ENCODE results near the gene NAPB.

Gene NAPB

DNA sequence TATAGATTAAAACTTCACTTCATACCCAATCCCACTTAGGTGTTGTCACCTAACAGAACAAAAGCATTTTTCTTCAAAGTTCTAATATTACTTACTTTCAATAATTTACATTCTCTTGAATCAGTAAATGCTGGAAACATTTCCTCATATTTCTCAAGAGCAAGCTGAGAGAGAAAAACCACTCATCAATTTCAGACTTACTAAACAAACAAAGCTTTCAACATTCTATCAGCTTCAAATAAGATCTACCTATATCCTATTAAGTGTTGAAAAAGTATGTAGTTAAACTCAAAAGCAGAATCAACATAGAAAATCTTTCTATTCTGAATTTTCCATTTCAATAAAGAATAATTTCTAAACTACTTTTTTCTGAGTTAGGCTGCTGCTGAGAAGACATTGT, 41.5 kb downstream of the NAPB start:
- Histone ChIP-seq H4K20me1 (ENCODE audit: insufficient read depth, low read length) (no peaks in the 10 kb centered on the region), H3K79me2 (ENCODE audit: insufficient read depth, low read length) (no peaks in the 10 kb centered on the region), H3K4me1 (ENCODE audit: insufficient read depth, low read length, severe bottlenecking) (no peaks in the 10 kb centered on the region)

DNA sequence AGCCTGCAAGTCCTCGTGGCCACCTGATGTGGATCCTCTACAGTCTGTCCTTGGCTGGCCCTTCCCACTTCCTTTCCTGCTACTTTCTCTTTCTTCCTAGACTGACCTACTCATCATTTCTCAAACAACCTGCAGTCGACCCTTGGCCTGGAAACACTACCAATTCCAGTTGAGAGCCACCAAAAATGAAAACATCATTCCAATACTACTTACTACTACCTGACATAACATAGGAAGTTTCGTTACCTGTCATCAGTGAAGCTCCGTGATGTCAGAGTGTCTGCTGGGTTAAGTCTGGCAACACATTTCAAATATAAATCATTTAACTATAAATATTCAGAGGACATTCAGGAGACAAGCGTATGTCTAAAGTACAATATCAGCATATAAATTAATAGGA, 45.5 kb downstream of the NAPB start:
- TF ChIP-seq, protein P1, sequence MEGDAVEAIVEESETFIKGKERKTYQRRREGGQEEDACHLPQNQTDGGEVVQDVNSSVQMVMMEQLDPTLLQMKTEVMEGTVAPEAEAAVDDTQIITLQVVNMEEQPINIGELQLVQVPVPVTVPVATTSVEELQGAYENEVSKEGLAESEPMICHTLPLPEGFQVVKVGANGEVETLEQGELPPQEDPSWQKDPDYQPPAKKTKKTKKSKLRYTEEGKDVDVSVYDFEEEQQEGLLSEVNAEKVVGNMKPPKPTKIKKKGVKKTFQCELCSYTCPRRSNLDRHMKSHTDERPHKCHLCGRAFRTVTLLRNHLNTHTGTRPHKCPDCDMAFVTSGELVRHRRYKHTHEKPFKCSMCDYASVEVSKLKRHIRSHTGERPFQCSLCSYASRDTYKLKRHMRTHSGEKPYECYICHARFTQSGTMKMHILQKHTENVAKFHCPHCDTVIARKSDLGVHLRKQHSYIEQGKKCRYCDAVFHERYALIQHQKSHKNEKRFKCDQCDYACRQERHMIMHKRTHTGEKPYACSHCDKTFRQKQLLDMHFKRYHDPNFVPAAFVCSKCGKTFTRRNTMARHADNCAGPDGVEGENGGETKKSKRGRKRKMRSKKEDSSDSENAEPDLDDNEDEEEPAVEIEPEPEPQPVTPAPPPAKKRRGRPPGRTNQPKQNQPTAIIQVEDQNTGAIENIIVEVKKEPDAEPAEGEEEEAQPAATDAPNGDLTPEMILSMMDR (IDR thresholded peaks at IDR 0.05; ENCODE audit: low read length): no peak
- TF ChIP-seq EZH2 (IDR thresholded peaks at IDR 0.05; ENCODE audit: borderline replicate concordance, low read length): no peak
- H3K4me2 ChIP-seq (ENCODE audit: low read length): no peak overlapping the region
- no peaks in the 10 kb centered on the region for H3F3A ChIP-seq (ENCODE audit: insufficient read depth, low read length)
- no peak overlapping the region for H3K27ac ChIP-seq (ENCODE audit: low read depth, low read length, poor library complexity, severe bottlenecking)
- no peaks in the 10 kb centered on the region for H3K4me1 ChIP-seq (ENCODE audit: insufficient read depth, low read length, severe bottlenecking)
- no peaks in the 10 kb centered on the region for H3K27me3 ChIP-seq (ENCODE audit: insufficient read depth, low read length)
- H3K79me2 ChIP-seq (ENCODE audit: insufficient read depth, low read length): no peaks in the 10 kb centered on the region
- H3K4me3 ChIP-seq (ENCODE audit: low read depth, low read length, poor library complexity, severe bottlenecking): no peak overlapping the region
- no peak overlapping the region for H3K9ac ChIP-seq (ENCODE audit: low read length)
- H2AFZ ChIP-seq (ENCODE audit: low read length): no peak overlapping the region
- peaks cover 93% of the 10 kb centered on the region for H3K36me3 ChIP-seq (ENCODE audit: insufficient read depth, low read length)
- H3K9me2 ChIP-seq (ENCODE audit: low read depth, low read length): no peaks in the 10 kb centered on the region
- H3K9me3 ChIP-seq (ENCODE audit: low read length): 0 out of 2 replicates have a peak, but pooled peaks cover 3% of the 10 kb centered on the region
- H4K20me1 ChIP-seq (ENCODE audit: insufficient read depth, low read length): no peaks in the 10 kb centered on the region

More for the DNA sequence above, 41.5 kb downstream of the NAPB start:
- Histone ChIP-seq H3K27ac (ENCODE audit: low read depth, low read length, poor library complexity, severe bottlenecking) (no peak overlapping the region), H3K9ac (ENCODE audit: low read length) (no peak overlapping the region), H3K9me2 (ENCODE audit: low read depth, low read length) (no peaks in the 10 kb centered on the region), H3F3A (ENCODE audit: insufficient read depth, low read length) (no peaks in the 10 kb centered on the region), H3K4me3 (ENCODE audit: low read depth, low read length, poor library complexity, severe bottlenecking) (no peak overlapping the region), H3K27me3 (ENCODE audit: insufficient read depth, low read length) (no peaks in the 10 kb centered on the region), H3K36me3 (ENCODE audit: insufficient read depth, low read length) (peaks cover 83% of the 10 kb centered on the region), H3K4me2 (ENCODE audit: low read length) (no peak overlapping the region), H3K9me3 (ENCODE audit: low read length) (peaks cover 7% of the 10 kb centered on the region; the same call in 1 of the 2 replicates), H2AFZ (ENCODE audit: low read length) (no peak overlapping the region)
- TF ChIP-seq, protein P1 (IDR thresholded peaks at IDR 0.05; ENCODE audit: low read length): no peak
- TF ChIP-seq EZH2 (IDR thresholded peaks at IDR 0.05; ENCODE audit: borderline replicate concordance, low read length): no peak

DNA sequence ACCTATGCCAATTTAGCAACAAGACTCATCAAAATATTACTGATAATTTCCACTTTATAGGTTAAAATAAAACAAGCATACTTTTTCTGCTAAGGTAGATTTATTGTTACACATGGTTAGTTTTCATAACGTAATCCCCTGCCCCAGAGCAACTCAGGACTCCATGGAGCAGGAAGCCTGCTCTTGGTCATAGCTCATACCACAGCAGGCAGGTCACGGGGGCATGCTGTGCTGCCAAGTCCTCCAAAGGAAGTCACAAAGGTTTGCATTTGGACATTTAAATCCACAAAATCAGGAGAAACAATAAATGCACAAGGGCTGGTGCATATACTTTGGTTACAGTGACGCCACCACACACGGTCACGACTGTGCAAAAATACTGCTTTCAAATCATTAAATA, 46.8 kb downstream of the NAPB start:
- no peaks in the 10 kb centered on the region for H3F3A ChIP-seq (ENCODE audit: insufficient read depth, low read length)
- TF ChIP-seq EZH2 (IDR thresholded peaks at IDR 0.05; ENCODE audit: borderline replicate concordance, low read length): no peak
- TF ChIP-seq, protein P1 (IDR thresholded peaks at IDR 0.05; ENCODE audit: low read length): no peak

More for the DNA sequence above, 46.8 kb downstream of the NAPB start:
- no peaks in the 10 kb centered on the region for H3K27me3 ChIP-seq (ENCODE audit: insufficient read depth, low read length)
- no peaks in the 10 kb centered on the region for H3K79me2 ChIP-seq (ENCODE audit: insufficient read depth, low read length)
- H3K27ac ChIP-seq (ENCODE audit: low read depth, low read length, poor library complexity, severe bottlenecking): no peak overlapping the region
- no peak overlapping the region for H3K9ac ChIP-seq (ENCODE audit: low read length)
- H2AFZ ChIP-seq (ENCODE audit: low read length): no peak overlapping the region
- no peaks in the 10 kb centered on the region for H4K20me1 ChIP-seq (ENCODE audit: insufficient read depth, low read length)
- no peak overlapping the region for H3K4me3 ChIP-seq (ENCODE audit: low read depth, low read length, poor library complexity, severe bottlenecking)
- no peaks in the 10 kb centered on the region for H3K9me2 ChIP-seq (ENCODE audit: low read depth, low read length)
- no peaks in the 10 kb centered on the region for H3K4me1 ChIP-seq (ENCODE audit: insufficient read depth, low read length, severe bottlenecking)
- H3K9me3 ChIP-seq (ENCODE audit: low read length): 0 out of 2 replicates have a peak, but pooled peaks cover 3% of the 10 kb centered on the region
- peaks cover 94% of the 10 kb centered on the region for H3K36me3 ChIP-seq (ENCODE audit: insufficient read depth, low read length)
- no peak overlapping the region for H3K4me2 ChIP-seq (ENCODE audit: low read length)
